RWPE1 (cell line): ENCODE results near the gene GPC5.

ENCODE experiments used
- CTCF ChIA-PET: fragments of 350-600 bp; sonication (Branson Sonifier 250); formaldehyde crosslinking; extraction: SDS; loops from one replicate; lab custom pipeline; 2021; lab: Yijun Ruan, JAX
- POLR2A ChIA-PET: fragments of 400-600 bp; formaldehyde crosslinking; extraction: SDS; loops from one replicate; lab custom pipeline; 2020; ENCODE audit warnings: antibody characterized with exemption; ENCODE audit not compliant: low non-redundant PET; lab: Yijun Ruan, JAX
- DNase-seq: peaks from one replicate; pipeline ENCODE4 v3.0.0; 2012; ENCODE audit warnings: low spot score
- H3K27ac ChIP-seq: fragments of 450-650 bp; 2 replicates; pipeline ENCODE4 v1.5.1; 2017
- CTCF ChIP-seq: fragments of 450-650 bp; conservative IDR thresholded peaks from 2 replicates; pipeline ENCODE4 v1.5.1; 2017; ENCODE audit warnings: low read depth, mild to moderate bottlenecking

The GPC5 gene

DNA sequence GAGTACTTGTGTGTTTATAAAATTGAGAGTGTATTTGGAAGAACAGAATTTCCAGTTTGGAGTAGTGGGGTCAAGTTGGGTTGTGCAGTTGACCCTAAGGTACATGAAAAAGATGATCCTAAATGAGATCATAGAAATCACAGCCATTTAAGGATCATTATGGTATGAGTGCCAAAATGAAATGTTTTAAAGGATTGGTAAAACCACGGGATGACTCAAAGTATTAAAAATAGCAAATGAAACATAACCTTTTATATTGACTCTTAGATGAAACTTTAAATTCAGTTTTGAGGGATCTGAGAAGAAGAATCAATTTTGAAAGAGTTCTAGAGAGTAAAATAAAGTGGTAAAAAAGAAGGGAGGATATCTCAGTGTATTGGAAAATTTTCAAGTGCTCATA, 773.8 kb downstream of the GPC5 start:
- no peak overlapping the region for H3K27ac ChIP-seq
- DNase-seq, result no peak
- ChIA-PET POLR2A (no interaction called here), CTCF (no interaction called here)
- no peak for TF ChIP-seq CTCF

GRCh38 chr13:92173254-92173653, 774.8 kb downstream of the GPC5 start:
- ChIA-PET POLR2A (no interaction called here), CTCF (no interaction called here)
- TF ChIP-seq CTCF, result no peak
- no peak for DNase-seq
- no peak overlapping the region for H3K27ac ChIP-seq

DNA sequence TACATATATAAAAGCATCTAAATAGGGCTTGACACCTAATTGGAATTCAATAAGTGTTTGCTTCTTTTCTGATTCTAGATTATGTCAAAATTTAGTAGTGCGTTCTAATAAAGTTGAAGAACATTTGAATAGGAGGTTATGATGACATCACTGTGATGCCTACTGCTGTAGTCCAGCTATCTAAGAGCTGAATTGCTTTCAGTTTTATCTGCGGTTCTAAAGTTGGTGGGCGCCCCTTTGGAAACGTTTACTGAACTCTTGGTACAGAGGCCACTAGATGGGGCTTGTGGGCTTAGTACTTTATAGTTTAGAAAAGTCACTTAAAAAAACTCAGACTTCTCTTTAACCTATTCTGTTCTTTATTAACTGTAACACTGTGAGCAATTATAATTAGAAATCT, 776.9 kb downstream of the GPC5 start:
- ChIA-PET POLR2A (no interaction called here), CTCF (interaction anchor here (0.6 kb wide), 1 partner anchor 89 kb away, joined by 6 read pairs; no protein-coding TSS in a partner anchor)
- TF ChIP-seq CTCF, result 0 out of 2 replicates have a peak, but pooled peaks have one; percentile 21
- no peak for DNase-seq
- no peak overlapping the region for H3K27ac ChIP-seq

- ChIA-PET POLR2A (no interaction called here), CTCF (no interaction called here)
- no peak overlapping the region for H3K27ac ChIP-seq
- no peak for DNase-seq
- TF ChIP-seq CTCF, result no peak
Measured at GRCh38 chr13:92177966-92178365, 779.5 kb downstream of the GPC5 start.

DNA sequence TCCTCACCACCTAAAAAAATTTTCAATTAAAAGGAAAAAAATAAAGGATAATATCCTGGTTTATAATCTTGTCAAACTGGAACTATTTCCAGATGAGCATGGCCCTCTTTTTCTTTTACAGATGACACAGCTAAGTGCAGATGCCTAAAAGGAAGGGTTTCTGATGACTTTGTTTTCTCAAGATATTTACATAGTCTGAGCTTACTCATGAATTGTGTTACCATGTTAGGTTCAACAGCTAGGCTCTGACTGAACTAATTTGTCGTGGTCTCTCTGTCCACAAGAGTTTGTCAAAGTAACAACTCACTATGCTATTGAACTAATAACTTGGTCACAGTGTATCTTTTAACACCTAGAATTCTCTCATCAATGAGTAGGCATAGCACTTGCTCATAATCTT, 780.8 kb downstream of the GPC5 start:
- DNase-seq, result no peak
- TF ChIP-seq CTCF, result no peak
- H3K27ac ChIP-seq, result no peak overlapping the region
- POLR2A ChIA-PET, result no interaction called here
- CTCF ChIA-PET, result no interaction called here

DNA sequence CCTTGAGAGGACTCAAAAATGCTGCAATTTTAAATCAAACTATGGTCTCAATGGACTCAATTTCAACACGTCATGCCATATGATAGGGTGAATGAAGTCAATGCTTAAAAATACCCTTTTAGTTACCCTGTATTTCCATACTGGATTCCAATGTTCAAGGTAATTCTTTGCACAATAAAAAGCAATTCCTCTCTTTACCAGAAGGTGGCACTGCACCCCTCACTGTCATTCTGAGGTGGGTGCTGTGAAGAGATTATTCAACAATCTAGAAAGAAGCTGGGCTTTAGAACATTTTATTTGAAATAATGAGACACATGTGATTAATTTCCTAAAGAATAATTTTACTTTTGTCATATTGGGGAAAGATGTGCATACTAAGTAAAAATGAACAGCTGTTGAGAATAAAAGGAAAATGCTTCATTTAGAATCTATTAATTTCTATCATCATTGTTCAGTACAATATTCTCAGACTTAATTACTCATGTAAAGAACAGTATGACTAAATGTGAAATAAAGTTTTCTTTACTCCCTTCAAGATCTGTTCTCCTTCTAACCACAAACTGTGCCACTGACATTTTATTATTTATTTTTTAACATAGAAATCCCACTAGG, 789.1 kb downstream of the GPC5 start:
- TF ChIP-seq CTCF, result peak; percentile 87
- DNase-seq, result peak; percentile 4
- ChIA-PET POLR2A (no interaction called here), CTCF (interaction anchor here (0.7 kb wide), 1 partner anchor 59 kb away, joined by 3 read pairs; no protein-coding TSS in a partner anchor)
- no peak overlapping the region for H3K27ac ChIP-seq

DNA sequence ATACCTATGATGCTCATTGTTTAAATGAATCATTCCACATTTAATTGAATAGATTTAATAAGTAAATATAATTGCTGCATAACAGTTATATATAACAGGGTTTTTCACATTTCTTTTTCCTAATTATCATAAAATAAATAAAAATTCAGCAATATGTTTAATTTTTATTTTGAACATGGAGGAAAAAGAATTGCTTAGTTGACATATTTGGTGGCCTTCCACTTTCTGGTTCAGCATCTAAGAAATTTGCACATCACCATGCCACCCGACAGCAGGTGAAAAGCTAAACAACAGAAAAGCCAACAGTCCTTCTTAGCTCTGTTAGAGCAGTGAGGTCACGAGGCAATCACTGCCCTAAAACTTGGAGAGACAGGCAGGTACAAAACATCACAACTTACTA, 790.2 kb downstream of the GPC5 start:
- ChIA-PET POLR2A (no interaction called here), CTCF (no interaction called here)
- no peak for DNase-seq
- no peak overlapping the region for H3K27ac ChIP-seq
- TF ChIP-seq CTCF, result no peak
